ENCODE results near the gene PIAS1.
"Not testable (repeated sequence)": the region's sequence is repeated elsewhere in the genome, so short reads cannot be mapped to it uniquely, and the experiment has no call there.

PIAS1 gene

GRCh38 chr15:68214838-68215254 lies 160.7 kb downstream of the PIAS1 start:
- H3K4me3 ChIP-seq (ENCODE audit: low read length): no peak overlapping the region
- H3K36me3 ChIP-seq (ENCODE audit: control insufficient read depth, low read depth, low read length): peaks cover 17% of the 10 kb centered on the region
- no peaks in the 10 kb centered on the region for H3K27me3 ChIP-seq (ENCODE audit: control insufficient read depth, insufficient read depth, low read length)
- H3K9ac ChIP-seq (ENCODE audit: low read length): no peak overlapping the region
- H3K4me1 ChIP-seq (ENCODE audit: control insufficient read depth, low read depth, low read length): peaks cover 7% of the 10 kb centered on the region
- H3K27ac ChIP-seq (ENCODE audit: low read length): no peak overlapping the region
- no peaks in the 10 kb centered on the region for H3K9me3 ChIP-seq (ENCODE audit: control insufficient read depth, low read depth, low read length)

GRCh38 chr15:68217341-68217740 lies 163.2 kb downstream of the PIAS1 start:
- Histone ChIP-seq H3K4me1 (ENCODE audit: control insufficient read depth, low read depth, low read length) (no peaks in the 10 kb centered on the region), H3K27ac (ENCODE audit: low read length) (no peak overlapping the region), H3K36me3 (ENCODE audit: control insufficient read depth, low read depth, low read length) (peaks cover 17% of the 10 kb centered on the region), H3K9ac (ENCODE audit: low read length) (no peak overlapping the region), H3K27me3 (ENCODE audit: control insufficient read depth, insufficient read depth, low read length) (no peaks in the 10 kb centered on the region), H3K9me3 (ENCODE audit: control insufficient read depth, low read depth, low read length) (no peaks in the 10 kb centered on the region), H3K4me3 (ENCODE audit: low read length) (no peak overlapping the region)

GRCh38 chr15:68218331-68218730 lies 164.2 kb downstream of the PIAS1 start:
- no peaks in the 10 kb centered on the region for H3K27me3 ChIP-seq (ENCODE audit: control insufficient read depth, insufficient read depth, low read length)
- H3K27ac ChIP-seq (ENCODE audit: low read length): no peak overlapping the region
- H3K9me3 ChIP-seq (ENCODE audit: control insufficient read depth, low read depth, low read length): no peaks in the 10 kb centered on the region
- H3K36me3 ChIP-seq (ENCODE audit: control insufficient read depth, low read depth, low read length): peaks cover 17% of the 10 kb centered on the region
- H3K4me1 ChIP-seq (ENCODE audit: control insufficient read depth, low read depth, low read length): no peaks in the 10 kb centered on the region
- H3K4me3 ChIP-seq (ENCODE audit: low read length): no peak overlapping the region
- H3K9ac ChIP-seq (ENCODE audit: low read length): no peak overlapping the region

GRCh38 chr15:68218847-68219798 lies 165.0 kb downstream of the PIAS1 start:
- no peak overlapping the region for H3K9ac ChIP-seq (ENCODE audit: low read length)
- H3K4me1 ChIP-seq (ENCODE audit: control insufficient read depth, low read depth, low read length): no peaks in the 10 kb centered on the region
- no peaks in the 10 kb centered on the region for H3K27me3 ChIP-seq (ENCODE audit: control insufficient read depth, insufficient read depth, low read length)
- no peaks in the 10 kb centered on the region for H3K9me3 ChIP-seq (ENCODE audit: control insufficient read depth, low read depth, low read length)
- H3K36me3 ChIP-seq (ENCODE audit: control insufficient read depth, low read depth, low read length): peaks cover 17% of the 10 kb centered on the region
- H3K27ac ChIP-seq (ENCODE audit: low read length): no peak overlapping the region
- H3K4me3 ChIP-seq (ENCODE audit: low read length): no peak overlapping the region

GRCh38 chr15:68220489-68220888 lies 166.4 kb downstream of the PIAS1 start:
- Histone ChIP-seq H3K4me1 (ENCODE audit: control insufficient read depth, low read depth, low read length) (no peaks in the 10 kb centered on the region), H3K9me3 (ENCODE audit: control insufficient read depth, low read depth, low read length) (no peaks in the 10 kb centered on the region)

GRCh38 chr15:68220967-68221366 lies 166.9 kb downstream of the PIAS1 start:
- Histone ChIP-seq H3K36me3 (ENCODE audit: control insufficient read depth, low read depth, low read length) (peaks cover 17% of the 10 kb centered on the region), H3K4me3 (ENCODE audit: low read length) (no peak overlapping the region), H3K9me3 (ENCODE audit: control insufficient read depth, low read depth, low read length) (no peaks in the 10 kb centered on the region), H3K4me1 (ENCODE audit: control insufficient read depth, low read depth, low read length) (no peaks in the 10 kb centered on the region), H3K27me3 (ENCODE audit: control insufficient read depth, insufficient read depth, low read length) (no peaks in the 10 kb centered on the region), H3K27ac (ENCODE audit: low read length) (no peak overlapping the region), H3K9ac (ENCODE audit: low read length) (no peak overlapping the region)

More at GRCh38 chr15:68220489-68220888, 166.4 kb downstream of the PIAS1 start:
- Histone ChIP-seq H3K36me3 (ENCODE audit: control insufficient read depth, low read depth, low read length) (peaks cover 17% of the 10 kb centered on the region), H3K27ac (ENCODE audit: low read length) (no peak overlapping the region), H3K4me3 (ENCODE audit: low read length) (no peak overlapping the region), H3K27me3 (ENCODE audit: control insufficient read depth, insufficient read depth, low read length) (no peaks in the 10 kb centered on the region), H3K9ac (ENCODE audit: low read length) (no peak overlapping the region)

- H3K4me3 ChIP-seq (ENCODE audit: low read length); H3K9ac ChIP-seq (ENCODE audit: low read length); H3K4me1 ChIP-seq (ENCODE audit: control insufficient read depth, low read depth, low read length); H3K9me3 ChIP-seq (ENCODE audit: control insufficient read depth, low read depth, low read length); H3K27me3 ChIP-seq (ENCODE audit: control insufficient read depth, insufficient read depth, low read length); H3K27ac ChIP-seq (ENCODE audit: low read length): not testable (repeated sequence)
- peaks cover 17% of the 10 kb centered on the region for H3K36me3 ChIP-seq (ENCODE audit: control insufficient read depth, low read depth, low read length)
These were observed 167.7 kb downstream of the PIAS1 start for GRCh38 chr15:68221530-68222431.

GRCh38 chr15:68222432-68222743 lies 168.3 kb downstream of the PIAS1 start:
- H3K9me3 ChIP-seq (ENCODE audit: control insufficient read depth, low read depth, low read length); H3K9ac ChIP-seq (ENCODE audit: low read length); H3K27me3 ChIP-seq (ENCODE audit: control insufficient read depth, insufficient read depth, low read length); H3K4me3 ChIP-seq (ENCODE audit: low read length); H3K27ac ChIP-seq (ENCODE audit: low read length); H3K4me1 ChIP-seq (ENCODE audit: control insufficient read depth, low read depth, low read length): not testable (repeated sequence)
- H3K36me3 ChIP-seq (ENCODE audit: control insufficient read depth, low read depth, low read length): peaks cover 13% of the 10 kb centered on the region

- H3K36me3 ChIP-seq (ENCODE audit: control insufficient read depth, low read depth, low read length): peaks cover 6% of the 10 kb centered on the region
These were observed 169.1 kb downstream of the PIAS1 start for GRCh38 chr15:68223171-68223570.

GRCh38 chr15:68224108-68224507 lies 170.0 kb downstream of the PIAS1 start:
- no peaks in the 10 kb centered on the region for H3K36me3 ChIP-seq (ENCODE audit: control insufficient read depth, low read depth, low read length)
- no peaks in the 10 kb centered on the region for H3K27me3 ChIP-seq (ENCODE audit: control insufficient read depth, insufficient read depth, low read length)
- no peak overlapping the region for H3K4me3 ChIP-seq (ENCODE audit: low read length)
- H3K27ac ChIP-seq (ENCODE audit: low read length): no peak overlapping the region
- H3K9me3 ChIP-seq (ENCODE audit: control insufficient read depth, low read depth, low read length): no peaks in the 10 kb centered on the region
- peaks cover 9% of the 10 kb centered on the region for H3K4me1 ChIP-seq (ENCODE audit: control insufficient read depth, low read depth, low read length)
- H3K9ac ChIP-seq (ENCODE audit: low read length): no peak overlapping the region

More at GRCh38 chr15:68223171-68223570, 169.1 kb downstream of the PIAS1 start:
- Histone ChIP-seq H3K4me3 (ENCODE audit: low read length) (no peak overlapping the region), H3K4me1 (ENCODE audit: control insufficient read depth, low read depth, low read length) (peaks cover 5% of the 10 kb centered on the region), H3K27me3 (ENCODE audit: control insufficient read depth, insufficient read depth, low read length) (no peaks in the 10 kb centered on the region), H3K9me3 (ENCODE audit: control insufficient read depth, low read depth, low read length) (no peaks in the 10 kb centered on the region), H3K27ac (ENCODE audit: low read length) (no peak overlapping the region), H3K9ac (ENCODE audit: low read length) (no peak overlapping the region)

GRCh38 chr15:68224546-68225250 lies 170.6 kb downstream of the PIAS1 start:
- H3K4me3 ChIP-seq (ENCODE audit: low read length): no peak overlapping the region
- no peaks in the 10 kb centered on the region for H3K27me3 ChIP-seq (ENCODE audit: control insufficient read depth, insufficient read depth, low read length)
- no peaks in the 10 kb centered on the region for H3K36me3 ChIP-seq (ENCODE audit: control insufficient read depth, low read depth, low read length)
- peaks cover 9% of the 10 kb centered on the region for H3K4me1 ChIP-seq (ENCODE audit: control insufficient read depth, low read depth, low read length)
- H3K27ac ChIP-seq (ENCODE audit: low read length): no peak overlapping the region
- H3K9me3 ChIP-seq (ENCODE audit: control insufficient read depth, low read depth, low read length): no peaks in the 10 kb centered on the region
- no peak overlapping the region for H3K9ac ChIP-seq (ENCODE audit: low read length)
